ENCODE measurements around the gene NUDT14. TPM values are rescaled to one million over a fixed set of nuclear protein-coding genes. Genes with fewer than 3 reads are reported as not detected.
A peak's percentile ranks its signal among the peaks of the same experiment; 100 is the strongest.

NUDT14 gene
- total and polyA plus RNA-seq, 2 of the 4 experiments (the other 2 are of a cell fraction), result 5.6 to 9.3 TPM

DNA sequence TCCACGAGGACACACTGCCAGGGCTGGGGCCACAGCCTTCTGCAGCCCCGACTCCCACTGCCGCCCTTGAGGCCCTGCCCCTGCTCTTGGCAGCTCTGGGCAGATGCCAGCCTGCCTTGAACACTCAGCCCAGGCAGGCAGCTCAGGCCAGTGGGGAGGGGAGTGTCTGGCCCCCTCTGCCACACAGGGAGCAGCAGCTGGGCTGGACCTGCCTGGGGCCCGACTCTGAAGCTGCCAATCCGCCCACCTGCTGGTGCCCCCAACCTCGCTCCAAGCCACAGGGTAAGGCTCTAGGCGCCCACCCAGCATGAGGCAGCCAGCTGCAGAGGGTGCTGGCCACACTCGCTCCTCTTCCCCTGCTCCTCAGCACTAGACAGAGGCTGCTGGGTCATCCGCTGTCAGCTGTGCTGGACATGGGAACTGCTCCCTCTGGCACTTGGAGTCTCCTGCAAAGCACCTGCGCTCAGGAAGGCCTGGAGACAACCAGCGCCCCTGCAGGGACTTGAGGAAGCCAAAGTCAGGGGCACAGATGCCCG is 24.6 kb upstream of the NUDT14 start:
- H2AK5ac ChIP-seq (ENCODE audit: low read depth, low read length), result no peak overlapping the region
- DNase-seq (no peak), ATAC-seq (ENCODE audit: low read depth) (no peak; the same call in 1 of the 2 replicates)
- ChIA-PET CTCF (no interaction called here), POLR2A (ENCODE audit: unreplicated experiment) (no interaction called here)
- no peak overlapping the region for H4K5ac ChIP-seq (ENCODE audit: low read depth, low read length)
- H3K4ac ChIP-seq (ENCODE audit: low read depth, low read length), result no peak overlapping the region
- H3K36me3 ChIP-seq (ENCODE audit: control insufficient read depth, insufficient read depth, low read length), result peaks cover 7% of the 10 kb centered on the region
- no peaks in the 10 kb centered on the region; the same call in 1 of the 2 replicates for H3K27me3 ChIP-seq (ENCODE audit: control insufficient read depth, insufficient read depth, low read length)
- TF ChIP-seq, protein P1, sequence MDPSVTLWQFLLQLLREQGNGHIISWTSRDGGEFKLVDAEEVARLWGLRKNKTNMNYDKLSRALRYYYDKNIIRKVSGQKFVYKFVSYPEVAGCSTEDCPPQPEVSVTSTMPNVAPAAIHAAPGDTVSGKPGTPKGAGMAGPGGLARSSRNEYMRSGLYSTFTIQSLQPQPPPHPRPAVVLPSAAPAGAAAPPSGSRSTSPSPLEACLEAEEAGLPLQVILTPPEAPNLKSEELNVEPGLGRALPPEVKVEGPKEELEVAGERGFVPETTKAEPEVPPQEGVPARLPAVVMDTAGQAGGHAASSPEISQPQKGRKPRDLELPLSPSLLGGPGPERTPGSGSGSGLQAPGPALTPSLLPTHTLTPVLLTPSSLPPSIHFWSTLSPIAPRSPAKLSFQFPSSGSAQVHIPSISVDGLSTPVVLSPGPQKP (IDR thresholded peaks at IDR 0.05; ENCODE audit: borderline replicate concordance, low read depth, low read length), result no peak
- TF ChIP-seq BHLHE40 (IDR thresholded peaks at IDR 0.05; ENCODE audit: low read depth, low read length) (no peak), NFE2L2 (IDR thresholded peaks at IDR 0.05; ENCODE audit: low read depth, low read length) (no peak), CHD1 (IDR thresholded peaks at IDR 0.05; ENCODE audit: low read depth, low read length) (no peak), FOS (IDR thresholded peaks at IDR 0.05; ENCODE audit: low read depth, low read length) (no peak), CEBPB (IDR thresholded peaks at IDR 0.05; ENCODE audit: low read depth, low read length) (no peak), MAZ (IDR thresholded peaks at IDR 0.05; ENCODE audit: borderline replicate concordance, low read depth, low read length) (no peak), RAD21 (IDR thresholded peaks at IDR 0.05; ENCODE audit: low read length) (no peak), SMC3 (IDR thresholded peaks at IDR 0.05; ENCODE audit: low read depth, low read length) (no peak), RCOR1 (IDR thresholded peaks at IDR 0.05; ENCODE audit: insufficient replicate concordance, low read length) (no peak), POLR2A (IDR thresholded peaks at IDR 0.05; ENCODE audit: low read depth, low read length) (no peak), MXI1 (IDR thresholded peaks at IDR 0.05; ENCODE audit: borderline replicate concordance, low read depth, low read length) (no peak)
- TF ChIP-seq, protein P2, sequence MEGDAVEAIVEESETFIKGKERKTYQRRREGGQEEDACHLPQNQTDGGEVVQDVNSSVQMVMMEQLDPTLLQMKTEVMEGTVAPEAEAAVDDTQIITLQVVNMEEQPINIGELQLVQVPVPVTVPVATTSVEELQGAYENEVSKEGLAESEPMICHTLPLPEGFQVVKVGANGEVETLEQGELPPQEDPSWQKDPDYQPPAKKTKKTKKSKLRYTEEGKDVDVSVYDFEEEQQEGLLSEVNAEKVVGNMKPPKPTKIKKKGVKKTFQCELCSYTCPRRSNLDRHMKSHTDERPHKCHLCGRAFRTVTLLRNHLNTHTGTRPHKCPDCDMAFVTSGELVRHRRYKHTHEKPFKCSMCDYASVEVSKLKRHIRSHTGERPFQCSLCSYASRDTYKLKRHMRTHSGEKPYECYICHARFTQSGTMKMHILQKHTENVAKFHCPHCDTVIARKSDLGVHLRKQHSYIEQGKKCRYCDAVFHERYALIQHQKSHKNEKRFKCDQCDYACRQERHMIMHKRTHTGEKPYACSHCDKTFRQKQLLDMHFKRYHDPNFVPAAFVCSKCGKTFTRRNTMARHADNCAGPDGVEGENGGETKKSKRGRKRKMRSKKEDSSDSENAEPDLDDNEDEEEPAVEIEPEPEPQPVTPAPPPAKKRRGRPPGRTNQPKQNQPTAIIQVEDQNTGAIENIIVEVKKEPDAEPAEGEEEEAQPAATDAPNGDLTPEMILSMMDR (conservative IDR thresholded peaks at IDR 0.05; ENCODE audit: low read depth, low read length), result no peak
- TF ChIP-seq, protein P3, sequence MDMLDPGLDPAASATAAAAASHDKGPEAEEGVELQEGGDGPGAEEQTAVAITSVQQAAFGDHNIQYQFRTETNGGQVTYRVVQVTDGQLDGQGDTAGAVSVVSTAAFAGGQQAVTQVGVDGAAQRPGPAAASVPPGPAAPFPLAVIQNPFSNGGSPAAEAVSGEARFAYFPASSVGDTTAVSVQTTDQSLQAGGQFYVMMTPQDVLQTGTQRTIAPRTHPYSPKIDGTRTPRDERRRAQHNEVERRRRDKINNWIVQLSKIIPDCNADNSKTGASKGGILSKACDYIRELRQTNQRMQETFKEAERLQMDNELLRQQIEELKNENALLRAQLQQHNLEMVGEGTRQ (IDR thresholded peaks at IDR 0.05; ENCODE audit: low read depth, low read length), result no peak
- H3K79me1 ChIP-seq (ENCODE audit: low read depth in 1 of 2, low read length in 2 of 2), result no peaks in the 10 kb centered on the region
- no peak overlapping the region for H3K56ac ChIP-seq (ENCODE audit: extremely low read depth, insufficient read depth, low read length)
- no peak overlapping the region for H3K23ac ChIP-seq (ENCODE audit: low read depth, low read length)
- H3K27ac ChIP-seq (ENCODE audit: insufficient read depth, low read length), result no peak overlapping the region
- no peak overlapping the region for H4K91ac ChIP-seq (ENCODE audit: insufficient read depth, low read depth, low read length)
- no peak overlapping the region for H3K4me3 ChIP-seq (ENCODE audit: insufficient read depth, low read depth, low read length)
- no peak overlapping the region for H2BK120ac ChIP-seq (ENCODE audit: low read depth, low read length)
- no peak overlapping the region for H3K14ac ChIP-seq (replicated peaks; ENCODE audit: low read depth, low read length)
- no peak overlapping the region for H2BK15ac ChIP-seq (ENCODE audit: low read depth, low read length)
- H3K4me1 ChIP-seq (ENCODE audit: control insufficient read depth, insufficient read depth, low read length), result peaks cover 1% of the 10 kb centered on the region; the same call in 1 of the 2 replicates
- no peak overlapping the region for H2AFZ ChIP-seq (replicated peaks; ENCODE audit: low read length, poor library complexity)
- intact Hi-C loops (cut with micrococcal nuclease) (no loop called here), in situ Hi-C loops (cut with MboI; ENCODE audit: low sequenced_read_pairs) (no loop called here), dilution Hi-C loops (cut with HindIII; ENCODE audit: low sequenced_read_pairs, unreplicated experiment) (no loop called here)
- H3K9me1 ChIP-seq (ENCODE audit: insufficient read depth, low read length), result no peaks in the 10 kb centered on the region
- peak overlapping the region; percentile 14 for H2AK9ac ChIP-seq (replicated peaks; ENCODE audit: low read depth, low read length, poor library complexity)
- H3K4me2 ChIP-seq (ENCODE audit: low read depth, low read length), result no peak overlapping the region
- no peak overlapping the region for H2BK5ac ChIP-seq (ENCODE audit: low read depth, low read length, poor library complexity, severe bottlenecking)
- WGBS, 2 experiments (ENCODE audit: extremely low coverage in 2 of 2, insufficient read length in 1 of 2), result 52% methylated on average over 6 of the region's 12 CpGs; no CpG with 5 or more reads in 1 of the 2 experiments
- no TSS peak for BruUV-seq (replicated peaks)
- H2BK20ac ChIP-seq (ENCODE audit: low read depth, low read length), result no peak overlapping the region
- peaks cover 9% of the 10 kb centered on the region for H4K20me1 ChIP-seq (ENCODE audit: insufficient read depth, low read length)
- H3K9me3 ChIP-seq (ENCODE audit: control insufficient read depth, insufficient read depth, low read length), result no peaks in the 10 kb centered on the region
- no peak overlapping the region for H3K9ac ChIP-seq (ENCODE audit: low read depth, low read length)
- H4K8ac ChIP-seq (ENCODE audit: low read depth in 2 of 2, low read length in 2 of 2), result no peak overlapping the region
- H3K18ac ChIP-seq (ENCODE audit: low read depth, low read length), result no peak overlapping the region
